ENCODE data around the gene SPAG4. TPM values are rescaled to one million over a fixed set of nuclear protein-coding genes. Genes with fewer than 3 reads are reported as not detected.

The SPAG4 gene
- polyA plus RNA-seq, 4 donors: 2.0 to 6.2 (median 2.5) TPM

GRCh38 chr20:35652641-35653429 lies 37.2 kb downstream of the SPAG4 start:
- no peak for DNase-seq (ENCODE audit: low read depth in 4 of 4, low spot score in 3 of 4)

GRCh38 chr20:35653430-35653734 lies 37.8 kb downstream of the SPAG4 start:
- no peak for DNase-seq (ENCODE audit: low read depth in 4 of 4, low spot score in 3 of 4)

- DNase-seq (ENCODE audit: low read depth in 4 of 4, low spot score in 3 of 4): no peak
Observed at GRCh38 chr20:35653893-35654292, 38.3 kb downstream of the SPAG4 start.

GRCh38 chr20:35654415-35654814 lies 38.8 kb downstream of the SPAG4 start:
- no peak for DNase-seq (ENCODE audit: low read depth in 4 of 4, low spot score in 3 of 4)

- DNase-seq (ENCODE audit: low read depth in 4 of 4, low spot score in 3 of 4): no peak
Observed at GRCh38 chr20:35657271-35657670, 41.6 kb downstream of the SPAG4 start.

GRCh38 chr20:35660122-35660937 lies 44.7 kb downstream of the SPAG4 start:
- DNase-seq (ENCODE audit: low read depth in 4 of 4, low spot score in 3 of 4): no peak

GRCh38 chr20:35661053-35661452 lies 45.4 kb downstream of the SPAG4 start:
- DNase-seq (ENCODE audit: low read depth in 4 of 4, low spot score in 3 of 4): no peak

- DNase-seq (ENCODE audit: low read depth in 4 of 4, low spot score in 3 of 4): no peak
Observed at GRCh38 chr20:35661908-35662307, 46.3 kb downstream of the SPAG4 start.

- DNase-seq (ENCODE audit: low read depth in 4 of 4, low spot score in 3 of 4): no peak
Observed at GRCh38 chr20:35662551-35662950, 46.9 kb downstream of the SPAG4 start.

- DNase-seq (ENCODE audit: low read depth in 4 of 4, low spot score in 3 of 4): peak; percentile 1 to 40 (median 36)
Observed at GRCh38 chr20:35663516-35664465, 48.2 kb downstream of the SPAG4 start.

- DNase-seq (ENCODE audit: low read depth in 4 of 4, low spot score in 3 of 4): peak; percentile 85 to 93 (median 89)
Observed at GRCh38 chr20:35664466-35665206, 49.0 kb downstream of the SPAG4 start, which contains the start of the genes CPNE1 and RBM12. TSS of gene CPNE1 (minus strand) at chr20:35664900. CDS start at chr20:35632923, 31,977 bp downstream. TSS of gene RBM12 (minus strand) at chr20:35664900. CDS start at chr20:35655322, 9,578 bp downstream.

- no peak for DNase-seq (ENCODE audit: low read depth in 4 of 4, low spot score in 3 of 4)
Observed at GRCh38 chr20:35665949-35666288, 50.3 kb downstream of the SPAG4 start.

- DNase-seq (ENCODE audit: low read depth in 4 of 4, low spot score in 3 of 4): no peak
Observed at GRCh38 chr20:35669221-35669620, 53.6 kb downstream of the SPAG4 start.

GRCh38 chr20:35669681-35670080 lies 54.1 kb downstream of the SPAG4 start:
- no peak for DNase-seq (ENCODE audit: low read depth in 4 of 4, low spot score in 3 of 4)

Other genes with a start within 250 kb of the SPAG4 start
- 10 to 100 TPM; 48.7 to 64.4 (median 58.8) TPM for gene UQCC1, start 203.9 kb upstream of the SPAG4 start, polyA plus RNA-seq (ENCODE audit: insufficient read length in 4 of 4)
- gene GDF5, start 177.6 kb upstream of the SPAG4 start, polyA plus RNA-seq (ENCODE audit: insufficient read length in 4 of 4): under 1 TPM; 0.08 to 0.12 (median 0.09) TPM
- gene CEP250, start 160.2 kb upstream of the SPAG4 start, polyA plus RNA-seq (ENCODE audit: insufficient read length in 4 of 4): 10 to 100 TPM; 43.0 to 50.7 (median 48.9) TPM
- gene C20orf173, start 86.2 kb upstream of the SPAG4 start, polyA plus RNA-seq (ENCODE audit: insufficient read length in 4 of 4): not detected
- gene ERGIC3, start 73.8 kb upstream of the SPAG4 start, polyA plus RNA-seq (ENCODE audit: insufficient read length in 4 of 4): 100 to 1,000 TPM; 325 to 362 (median 334) TPM
- 100 to 1,000 TPM; 162 to 187 (median 172) TPM for gene CPNE1, start 49.1 kb downstream of the SPAG4 start, polyA plus RNA-seq (ENCODE audit: insufficient read length in 4 of 4)
- gene RBM12, start 49.1 kb downstream of the SPAG4 start, polyA plus RNA-seq (ENCODE audit: insufficient read length in 4 of 4): 100 to 1,000 TPM in 2 of 4 donors, 10 to 100 TPM in 2; 92.0 to 106 (median 101) TPM
- 10 to 100 TPM; 30.1 to 33.5 (median 31.7) TPM for gene NFS1, start 83.5 kb downstream of the SPAG4 start, polyA plus RNA-seq (ENCODE audit: insufficient read length in 4 of 4)
- gene ROMO1, start 83.6 kb downstream of the SPAG4 start, polyA plus RNA-seq (ENCODE audit: insufficient read length in 4 of 4): 100 to 1,000 TPM in 1 of 4 donors, 10 to 100 TPM in 3; 51.3 to 112 (median 65.2) TPM
- 100 to 1,000 TPM; 497 to 603 (median 575) TPM for gene RBM39, start 126.4 kb downstream of the SPAG4 start, polyA plus RNA-seq (ENCODE audit: insufficient read length in 4 of 4)
- 10 to 100 TPM; 37.6 to 42.8 (median 42.0) TPM for gene PHF20, start 156.2 kb downstream of the SPAG4 start, polyA plus RNA-seq (ENCODE audit: insufficient read length in 4 of 4)